GM23338 (cell line): ENCODE measurements around the gene RUSF1.

ENCODE experiments used
- CREB1 ChIP-seq: fragments of 250-450 bp; sonication (Bioruptor Pico); IDR thresholded peaks from 2 replicates; pipeline ENCODE4 v1.5.0; 2020; ENCODE audit warnings: low read depth, mild to moderate bottlenecking, moderate library complexity
- CTCF ChIP-seq, 2 experiments: fragments of 200-600 bp in 1 of 2; sonication (generic) in 1 of 2; conservative IDR thresholded peaks; 2 replicates each; pipeline versions ENCODE4 v1.5.1 to v1.6.1; 2016 to 2017; ENCODE audit warnings: antibody characterized with exemption in 2 of 2, low read depth in 2 of 2, mild to moderate bottlenecking in 2 of 2, moderate library complexity in 1 of 2
- ETS1 ChIP-seq: IDR thresholded peaks from 2 replicates; pipeline ENCODE4 v1.6.1; 2016; ENCODE audit warnings: antibody characterized with exemption
- EZH2 ChIP-seq: fragments of 200-600 bp; sonication (generic); IDR thresholded peaks from one replicate; pipeline ENCODE4 v1.8.0; 2017; ENCODE audit warnings: antibody characterized with exemption, mild to moderate bottlenecking, low read depth; ENCODE audit not compliant: unreplicated experiment
- EZH2phosphoT487 ChIP-seq: fragments of 200-600 bp; sonication (generic); IDR thresholded peaks from one replicate; pipeline ENCODE4 v1.8.1; 2018; ENCODE audit warnings: antibody characterized with exemption; ENCODE audit not compliant: unreplicated experiment
- JUNB ChIP-seq: IDR thresholded peaks from one replicate; pipeline ENCODE4 v1.6.1; 2016; ENCODE audit warnings: antibody characterized with exemption; ENCODE audit not compliant: unreplicated experiment
- POLR2AphosphoS5 ChIP-seq: IDR thresholded peaks from 2 replicates; pipeline ENCODE4 v1.6.1; 2016; ENCODE audit warnings: antibody characterized with exemption, low read depth
- REST ChIP-seq: IDR thresholded peaks from one replicate; pipeline ENCODE4 v1.6.1; 2018; ENCODE audit warnings: antibody characterized with exemption; ENCODE audit not compliant: unreplicated experiment
- STAT1 ChIP-seq: IDR thresholded peaks from one replicate; pipeline ENCODE4 v1.6.1; 2016; ENCODE audit warnings: antibody characterized with exemption; ENCODE audit not compliant: unreplicated experiment
- ZNF114 ChIP-seq: fragments of 250-450 bp; sonication (Bioruptor Pico); IDR thresholded peaks from 2 replicates; pipeline ENCODE4 v1.5.0; 2020; ENCODE audit warnings: mild to moderate bottlenecking, moderate library complexity
- ZNF331 ChIP-seq: fragments of 250-450 bp; sonication (Bioruptor Pico); IDR thresholded peaks from 2 replicates; pipeline ENCODE4 v1.5.0; 2020; ENCODE audit warnings: low read depth, mild to moderate bottlenecking, moderate library complexity

- no peak for TF ChIP-seq CTCF (conservative IDR thresholded peaks at IDR 0.05; ENCODE audit: low read depth in 2 of 2)
- TF ChIP-seq EZH2phosphoT487: no peak
- TF ChIP-seq EZH2: no peak
- no peak for TF ChIP-seq CREB1 (CRISPR knock-in tag)
- TF ChIP-seq REST: no peak
- TF ChIP-seq POLR2AphosphoS5: no peak
- TF ChIP-seq ETS1: no peak
- no peak for TF ChIP-seq JUNB
- TF ChIP-seq ZNF114 (CRISPR knock-in tag): no peak
- TF ChIP-seq STAT1: no peak
- TF ChIP-seq ZNF331 (CRISPR knock-in tag): no peak
These were observed 51.2 kb downstream of the RUSF1 start for GRCh38 chr16:31456988-31457360.
